Endothelial cell of umbilical vein (primary cell): ENCODE data around the gene CABLES1.

ENCODE experiments used
- CTCF ChIP-seq, 2 donors: IDR thresholded peaks; 1 replicate in 1 of 2; 2 replicates in 1 of 2; pipeline ENCODE4 v1.5.1; 2011; ENCODE audit warnings: low read length in 2 of 2, mild to moderate bottlenecking in 2 of 2, moderate library complexity in 2 of 2, control low read depth in 1 of 2, inconsistent platforms in 1 of 2, low read depth in 1 of 2; ENCODE audit not compliant: insufficient read depth in 1 of 2; ENCODE audit errors: extremely low read depth in 1 of 2
- POLR2A ChIP-seq: IDR thresholded peaks from 2 replicates; pipeline ENCODE4 v1.6.1; 2012; ENCODE audit warnings: low read depth, mild to moderate bottlenecking, control low read depth, low read length
- POLR2AphosphoS5 ChIP-seq: IDR thresholded peaks from 2 replicates; pipeline ENCODE4 v1.6.1; 2012; ENCODE audit warnings: low read depth, mild to moderate bottlenecking, control low read depth, low read length, moderate library complexity; ENCODE audit not compliant: insufficient read depth

GRCh38 chr18:23137788-23138216 lies 2.5 kb downstream of the CABLES1 start:
- TF ChIP-seq POLR2AphosphoS5 (no peak), CTCF (IDR thresholded peaks at IDR 0.05; ENCODE audit: extremely low read depth in 1 of 2, insufficient read depth in 1 of 2, low read depth in 1 of 2, low read length in 2 of 2) (no peak), POLR2A (no peak)
